ENCODE results near the gene SLC17A5. TPM values are rescaled to one million over a fixed set of nuclear protein-coding genes. Genes with fewer than 3 reads are reported as not detected.

Gene SLC17A5
- total RNA-seq, 1 experiment from 2014 or later, result 6.1 TPM

DNA sequence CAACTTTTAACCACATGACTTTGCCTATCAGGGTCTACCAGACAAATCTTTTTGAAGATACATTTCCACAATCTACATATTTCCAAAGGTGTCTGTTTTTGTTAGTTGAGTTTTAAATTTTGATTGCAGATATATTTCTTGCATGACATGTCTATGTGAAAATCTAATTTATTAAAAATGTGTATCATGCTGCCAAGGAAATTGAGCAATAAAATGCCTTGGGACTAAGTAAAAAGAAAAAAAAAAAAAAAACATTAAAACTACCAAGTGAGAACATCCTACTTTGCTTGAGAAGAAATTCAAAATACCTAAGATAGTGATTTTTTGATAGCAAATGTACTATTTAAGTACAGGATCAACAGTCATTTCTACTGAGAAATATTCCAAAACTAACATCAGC is 17.7 kb downstream of the SLC17A5 start:
- TF ChIP-seq CTCF (IDR thresholded peaks at IDR 0.05; ENCODE audit: unreplicated experiment), result no peak
- CTCF ChIA-PET, result interaction anchor here (0.6 kb wide), 1 partner anchor 1221 kb away, joined by 4 read pairs; no protein-coding TSS in a partner anchor
- H3K36me3 Mint-ChIP-seq (ENCODE audit: insufficient read depth, unreplicated experiment), result peaks cover 28% of the 10 kb centered on the region
- H3K9me3 Mint-ChIP-seq (ENCODE audit: unreplicated experiment), result no peaks in the 10 kb centered on the region
- DNase-seq (ENCODE audit: unreplicated experiment), result no peak
- H3K27me3 Mint-ChIP-seq (ENCODE audit: insufficient read depth, unreplicated experiment), result no peaks in the 10 kb centered on the region
- intact Hi-C loops (cut with micrococcal nuclease), result no loop called here
- H3K4me1 Mint-ChIP-seq (ENCODE audit: insufficient read depth, unreplicated experiment), result peaks cover 9% of the 10 kb centered on the region
- H3K4me3 Mint-ChIP-seq (ENCODE audit: unreplicated experiment), result no peak overlapping the region
- H3K27ac Mint-ChIP-seq (ENCODE audit: low read depth, unreplicated experiment), result no peak overlapping the region
- BruUV-seq (replicated peaks), result no TSS peak
- POLR2A ChIA-PET, result interaction anchor here (2.0 kb wide), 1 partner anchor 115 kb away, joined by 6 read pairs; the partner anchor contains the start of gene EEF1A1

DNA sequence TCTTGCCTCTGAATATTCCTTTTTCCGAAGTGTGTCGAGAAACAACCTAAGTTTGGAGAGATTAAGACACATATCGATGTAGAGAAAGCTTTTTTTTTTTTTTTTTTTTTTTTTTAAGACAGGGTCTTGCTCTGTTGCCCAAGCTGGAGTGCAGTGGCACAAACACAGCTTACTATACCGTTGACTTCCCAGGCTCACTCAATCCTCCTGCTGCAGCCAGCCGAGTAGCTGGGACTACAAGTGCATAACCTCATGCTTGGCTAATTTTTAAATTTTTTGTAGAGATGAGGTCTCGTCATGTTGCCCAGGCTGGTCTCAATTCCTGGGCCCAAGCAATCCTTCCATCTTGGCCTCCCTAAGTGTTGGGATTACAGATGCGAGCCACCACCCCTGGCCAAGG is 21.4 kb downstream of the SLC17A5 start:
- DNase-seq (ENCODE audit: unreplicated experiment), result no peak
- H3K9me3 Mint-ChIP-seq (ENCODE audit: unreplicated experiment), result no peaks in the 10 kb centered on the region
- no peak overlapping the region for H3K4me3 Mint-ChIP-seq (ENCODE audit: unreplicated experiment)
- ChIA-PET CTCF (interaction anchor here (0.6 to 1.9 kb wide), 4 partner anchors 21 to 1974 kb away, joined by 4 to 6 read pairs (median 5); no protein-coding TSS in a partner anchor), POLR2A (interaction anchor here (0.5 to 1.4 kb wide), 7 partner anchors 11 to 112 kb away, joined by 3 to 4 read pairs (median 3); no protein-coding TSS in a partner anchor)
- no TSS peak for BruUV-seq (replicated peaks)
- H3K36me3 Mint-ChIP-seq (ENCODE audit: insufficient read depth, unreplicated experiment), result peaks cover 43% of the 10 kb centered on the region
- no peak overlapping the region for H3K27ac Mint-ChIP-seq (ENCODE audit: low read depth, unreplicated experiment)
- H3K27me3 Mint-ChIP-seq (ENCODE audit: insufficient read depth, unreplicated experiment), result no peaks in the 10 kb centered on the region
- intact Hi-C loops (cut with micrococcal nuclease), result no loop called here
- TF ChIP-seq CTCF (IDR thresholded peaks at IDR 0.05; ENCODE audit: unreplicated experiment), result no peak
- no peaks in the 10 kb centered on the region for H3K4me1 Mint-ChIP-seq (ENCODE audit: insufficient read depth, unreplicated experiment)

GRCh38 chr6:73631849-73632248 is 21.9 kb downstream of the SLC17A5 start:
- BruUV-seq (replicated peaks), result no TSS peak
- no peaks in the 10 kb centered on the region for H3K27me3 Mint-ChIP-seq (ENCODE audit: insufficient read depth, unreplicated experiment)
- H3K9me3 Mint-ChIP-seq (ENCODE audit: unreplicated experiment), result no peaks in the 10 kb centered on the region
- ChIA-PET POLR2A (interaction anchor here (0.6 to 1.7 kb wide), 5 partner anchors 12 to 112 kb away, joined by 3 to 8 read pairs (median 3); no protein-coding TSS in a partner anchor), CTCF (interaction anchor here (1.9 kb wide), 1 partner anchor 21 kb away, joined by 5 read pairs; no protein-coding TSS in a partner anchor)
- TF ChIP-seq CTCF (IDR thresholded peaks at IDR 0.05; ENCODE audit: unreplicated experiment), result no peak
- H3K27ac Mint-ChIP-seq (ENCODE audit: low read depth, unreplicated experiment), result no peak overlapping the region
- no peak for DNase-seq (ENCODE audit: unreplicated experiment)
- H3K4me3 Mint-ChIP-seq (ENCODE audit: unreplicated experiment), result no peak overlapping the region
- H3K36me3 Mint-ChIP-seq (ENCODE audit: insufficient read depth, unreplicated experiment), result peaks cover 43% of the 10 kb centered on the region
- H3K4me1 Mint-ChIP-seq (ENCODE audit: insufficient read depth, unreplicated experiment), result no peaks in the 10 kb centered on the region
- intact Hi-C loops (cut with micrococcal nuclease), result no loop called here

- no peaks in the 10 kb centered on the region for H3K27me3 Mint-ChIP-seq (ENCODE audit: insufficient read depth, unreplicated experiment)
- intact Hi-C loops (cut with micrococcal nuclease), result no loop called here
- H3K4me1 Mint-ChIP-seq (ENCODE audit: insufficient read depth, unreplicated experiment), result no peaks in the 10 kb centered on the region
- H3K36me3 Mint-ChIP-seq (ENCODE audit: insufficient read depth, unreplicated experiment), result peaks cover 37% of the 10 kb centered on the region
- H3K4me3 Mint-ChIP-seq (ENCODE audit: unreplicated experiment), result no peak overlapping the region
- TF ChIP-seq CTCF (IDR thresholded peaks at IDR 0.05; ENCODE audit: unreplicated experiment), result no peak
- no peaks in the 10 kb centered on the region for H3K9me3 Mint-ChIP-seq (ENCODE audit: unreplicated experiment)
- DNase-seq (ENCODE audit: unreplicated experiment), result no peak
- ChIA-PET CTCF (interaction anchor here (0.7 to 1.9 kb wide), 3 partner anchors 19 to 24 kb away, joined by 3 to 5 read pairs (median 4); no protein-coding TSS in a partner anchor), POLR2A (interaction anchor here (0.6 to 1.7 kb wide), 5 partner anchors 15 to 111 kb away, joined by 3 to 8 read pairs (median 4); partner anchors contain the start of gene SLC17A5)
- no TSS peak for BruUV-seq (replicated peaks)
- peak overlapping the region; percentile 35 for H3K27ac Mint-ChIP-seq (ENCODE audit: low read depth, unreplicated experiment)
Measured at GRCh38 chr6:73630401-73630800, 23.4 kb downstream of the SLC17A5 start.
